Thoracic aorta (tissue), 2 donors: Measurements from ENCODE around the gene NR3C2. TPM values are rescaled to one million over a fixed set of nuclear protein-coding genes. Genes with fewer than 3 reads are reported as not detected.

Experiments
- ATAC-seq: fragments of 150-250 bp; one replicate; pipeline ENCODE4 v1.8.0; 2017; ENCODE audit warnings: low read depth; ENCODE audit not compliant: insufficient number of reproducible peaks, low FRiP score
- DNase-seq: peaks from one replicate; pipeline ENCODE4 v3.0.0-alpha.2; 2020; ENCODE audit warnings: low spot score
- H3K27ac ChIP-seq, 2 donors: fragments of 200-600 bp; sonication (generic); 1 replicate in 1 of 2; 2 replicates in 1 of 2; pipeline ENCODE4 v1.5.1; 2016; ENCODE audit warnings: mild to moderate bottlenecking in 2 of 2, moderate library complexity in 2 of 2
- H3K27me3 ChIP-seq: fragments of 200-600 bp; sonication (generic); replicated peaks from 2 replicates; pipeline ENCODE4 v1.6.0; 2016; ENCODE audit warnings: mild to moderate bottlenecking; ENCODE audit not compliant: insufficient read depth
- H3K36me3 ChIP-seq: fragments of 200-600 bp; sonication (generic); one replicate; pipeline ENCODE4 v1.5.1; 2016
- H3K4me1 ChIP-seq, 2 donors: fragments of 200-600 bp; sonication (generic); 1 replicate in 1 of 2; 2 replicates in 1 of 2; pipeline versions ENCODE4 v1.5.1 to v1.6.0; 2016; ENCODE audit warnings: low read depth in 2 of 2, mild to moderate bottlenecking in 1 of 2; ENCODE audit not compliant: control insufficient read depth in 1 of 2
- H3K4me3 ChIP-seq: fragments of 200-600 bp; sonication (generic); 2 replicates; pipeline ENCODE4 v1.5.1; 2016; ENCODE audit warnings: mild to moderate bottlenecking
- H3K9me3 ChIP-seq: fragments of 200-600 bp; sonication (generic); 2 replicates; pipeline ENCODE4 v1.5.1; 2016
- CTCF ChIP-seq: fragments of 200-600 bp; sonication (generic); IDR thresholded peaks from one replicate; pipeline ENCODE4 v1.5.1; 2019; ENCODE audit warnings: antibody characterized with exemption
- total RNA-seq, 2 donors: library from RNA; depleted of rRNA; stranded (reverse); fragments of >200 nt; gene quantifications; one replicate each; pipeline versions ENCODE4 v1.1.0 to v1.2.3, GENCODE V29; 2016

The NR3C2 gene
- total RNA-seq, 2 donors from 2014 or later, result 11.2 to 18.1 TPM

- DNase-seq (no peak), ATAC-seq (no peak)
- Histone ChIP-seq H3K9me3 (no peaks in the 10 kb centered on the region), H3K4me3 (no peak overlapping the region), H3K27me3 (no peaks in the 10 kb centered on the region), H3K36me3 (no peaks in the 10 kb centered on the region), H3K4me1 (peaks cover 0 to 6% of the 10 kb centered on the region in 2 donors), H3K27ac (no peak overlapping the region)
- TF ChIP-seq CTCF, result no peak
Measured at GRCh38 chr4:148278310-148278709, 163.9 kb downstream of the NR3C2 start.

DNA sequence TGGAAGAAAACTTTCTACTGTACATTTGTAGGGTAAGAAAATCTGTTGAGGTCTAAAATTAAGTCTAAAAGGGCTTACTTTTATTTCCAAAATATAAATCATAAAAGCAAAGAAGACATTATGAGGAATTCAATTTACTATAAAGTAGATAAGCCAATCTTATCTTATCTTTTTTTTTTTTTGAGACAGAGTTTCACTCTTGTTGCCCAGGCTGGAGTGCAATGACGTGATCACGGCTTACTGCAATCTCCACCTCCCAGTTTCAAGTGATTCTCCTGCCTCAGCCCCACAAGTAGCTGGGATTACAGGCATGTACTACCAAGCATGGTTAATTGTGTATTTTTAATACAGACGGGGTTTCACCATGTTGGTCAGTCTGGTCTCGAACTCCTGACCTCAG lies 166.9 kb downstream of the NR3C2 start:
- Histone ChIP-seq H3K27ac (no peak overlapping the region), H3K4me3 (no peak overlapping the region), H3K9me3 (no peaks in the 10 kb centered on the region), H3K27me3 (no peaks in the 10 kb centered on the region), H3K36me3 (no peaks in the 10 kb centered on the region), H3K4me1 (peaks cover 7 to 12% of the 10 kb centered on the region in 2 donors)
- no peak for TF ChIP-seq CTCF
- ATAC-seq (no peak), DNase-seq (no peak)

- ATAC-seq, result no peak
Measured at GRCh38 chr4:148273501-148273986, 168.7 kb downstream of the NR3C2 start.

DNA sequence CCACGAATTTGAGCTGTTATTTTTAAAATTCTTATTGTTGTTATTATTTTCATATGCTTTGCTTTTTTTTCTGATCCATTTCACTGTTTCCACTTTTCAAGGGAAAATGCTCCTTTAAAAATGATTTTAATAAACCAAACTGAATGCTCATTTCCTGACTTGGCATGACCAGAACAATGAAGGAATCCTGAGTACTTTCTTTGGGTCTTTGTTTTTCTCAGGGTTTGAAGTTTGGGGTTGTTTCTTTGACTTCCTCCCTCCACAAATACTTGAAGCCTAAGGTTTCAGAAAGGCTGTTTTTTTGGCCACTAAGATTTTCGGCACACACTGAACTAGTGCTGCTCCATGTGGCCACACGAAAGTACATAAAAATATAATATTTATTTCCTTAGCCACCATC lies 171.0 kb downstream of the NR3C2 start:
- Histone ChIP-seq H3K27me3 (no peaks in the 10 kb centered on the region), H3K4me3 (no peak overlapping the region), H3K9me3 (no peaks in the 10 kb centered on the region), H3K4me1 (peaks cover 8 to 12% of the 10 kb centered on the region in 2 donors), H3K36me3 (no peaks in the 10 kb centered on the region), H3K27ac (no peak overlapping the region)
- no peak for DNase-seq
- no peak for TF ChIP-seq CTCF
- no peak for ATAC-seq

More at GRCh38 chr4:148273501-148273986, 168.7 kb downstream of the NR3C2 start:
- Histone ChIP-seq H3K4me3 (no peak overlapping the region), H3K27ac (no peak overlapping the region), H3K36me3 (no peaks in the 10 kb centered on the region), H3K4me1 (peaks cover 8 to 12% of the 10 kb centered on the region in 2 donors), H3K27me3 (no peaks in the 10 kb centered on the region), H3K9me3 (no peaks in the 10 kb centered on the region)
- no peak for TF ChIP-seq CTCF
- DNase-seq, result no peak

- ATAC-seq (no peak), DNase-seq (no peak)
- H3K36me3 ChIP-seq, result no peaks in the 10 kb centered on the region
- TF ChIP-seq CTCF, result no peak
- no peaks in the 10 kb centered on the region for H3K27me3 ChIP-seq
- H3K27ac ChIP-seq, result no peak overlapping the region
- H3K4me1 ChIP-seq, result peaks cover 8 to 12% of the 10 kb centered on the region in 2 donors
- no peak overlapping the region for H3K4me3 ChIP-seq
- no peaks in the 10 kb centered on the region for H3K9me3 ChIP-seq
Measured at GRCh38 chr4:148270630-148271029, 171.6 kb downstream of the NR3C2 start.
